Activated CD4-positive, CD25-positive, alpha-beta regulatory T cell treated with anti-CD3 and anti-CD28 coated beads, Interleukin-2, amount 50 U/mL, for 16 hours (primary cell): Measurements from ENCODE around the gene NAPEPLD.
"Not testable (repeated sequence)": the region's sequence is repeated elsewhere in the genome, so short reads cannot be mapped to it uniquely, and the experiment has no call there.

Source experiments
- DNase-seq: peaks from one replicate; pipeline ENCODE4 v3.0.0-alpha.2; 2020; ENCODE audit warnings: low read depth, low spot score

The NAPEPLD gene

DNA sequence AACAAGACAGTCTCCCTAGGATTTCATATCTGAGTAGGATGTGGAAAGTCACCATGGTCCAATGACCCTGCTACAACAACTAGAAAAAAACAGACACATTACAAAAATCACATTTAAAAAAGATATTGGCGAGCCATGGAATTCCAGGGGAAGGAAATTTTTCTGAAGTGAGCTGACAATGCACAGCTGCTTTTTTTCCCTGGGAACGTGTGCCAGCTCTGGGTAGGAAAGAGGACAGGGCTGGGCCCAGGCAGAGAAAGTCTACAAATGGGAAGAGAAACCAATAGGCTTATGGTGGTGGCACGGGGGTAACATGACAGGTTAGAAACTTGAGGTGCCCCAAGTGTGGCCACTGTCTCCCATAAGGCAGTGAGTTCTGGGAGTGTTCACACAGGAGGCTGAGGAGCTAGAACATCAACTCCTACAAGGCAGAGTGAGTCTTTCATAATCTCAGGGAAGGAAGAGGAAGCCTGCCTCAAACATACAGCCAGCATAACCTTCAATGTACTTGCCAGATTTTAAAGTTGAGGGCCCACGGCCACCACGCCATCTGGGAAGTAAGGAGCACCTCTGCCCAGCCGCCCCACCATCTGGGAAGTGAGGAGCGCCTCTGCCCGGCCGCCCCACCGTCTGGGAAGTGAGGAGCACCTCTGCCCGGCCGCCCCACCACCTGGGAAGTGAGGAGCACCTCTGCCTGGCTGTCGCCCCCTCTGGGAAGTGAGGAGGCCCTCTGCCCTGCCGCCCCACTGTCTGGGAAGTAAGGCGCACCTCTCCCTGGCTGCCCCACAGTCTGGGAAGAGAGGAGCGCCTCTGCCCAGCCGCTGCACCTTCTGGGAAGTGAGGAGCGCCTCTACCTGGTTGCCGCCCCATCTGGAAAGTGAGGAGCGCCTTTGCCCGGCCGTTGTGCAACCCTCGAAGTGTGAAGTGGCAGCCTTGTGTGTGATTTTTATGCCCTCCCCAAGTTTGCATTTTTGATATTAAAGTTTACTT lies 80.2 kb downstream of the NAPEPLD start:
- no peak for DNase-seq

DNA sequence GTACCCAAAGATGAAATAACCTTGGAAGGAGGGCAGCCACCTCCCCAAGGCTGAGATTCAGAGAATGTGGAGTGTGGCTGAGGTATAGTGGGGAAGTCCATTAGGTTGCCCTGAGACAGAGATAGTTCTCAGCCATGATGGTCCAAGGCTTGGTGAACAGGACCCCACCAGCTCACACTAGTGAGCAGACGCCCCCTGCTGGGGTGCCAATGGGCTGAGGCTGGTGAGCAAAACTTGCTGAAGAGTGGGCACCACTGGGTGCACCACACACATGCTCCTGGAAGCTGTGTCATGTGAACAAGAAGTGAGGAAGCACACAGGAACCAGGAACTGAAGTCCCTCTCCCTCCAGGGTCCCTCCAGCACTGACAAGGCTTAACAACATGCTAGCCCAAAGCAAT lies 83.2 kb downstream of the NAPEPLD start:
- peak; percentile 11 for DNase-seq

DNA sequence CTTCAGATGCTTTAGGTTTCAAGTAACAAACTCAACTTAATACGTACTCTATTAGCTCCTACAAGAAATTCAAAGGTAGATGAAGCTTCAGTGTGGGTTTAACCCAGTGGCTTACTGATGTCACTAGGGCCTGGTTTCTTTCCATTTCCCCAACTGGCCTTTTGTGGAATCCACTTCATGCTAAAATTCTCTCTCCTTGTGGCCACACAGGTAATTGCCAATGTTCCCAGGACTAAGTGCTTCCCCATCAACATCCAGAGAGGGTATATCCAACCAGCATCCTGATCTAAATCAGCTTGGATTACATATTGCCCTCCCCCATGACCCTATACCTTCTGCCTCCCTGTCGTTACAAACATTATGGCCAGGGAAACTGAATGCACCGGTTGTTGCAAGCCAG lies 85.0 kb downstream of the NAPEPLD start:
- no peak for DNase-seq

GRCh38 chr7:103059471-103059870 lies 89.4 kb downstream of the NAPEPLD start:
- no peak for DNase-seq

DNA sequence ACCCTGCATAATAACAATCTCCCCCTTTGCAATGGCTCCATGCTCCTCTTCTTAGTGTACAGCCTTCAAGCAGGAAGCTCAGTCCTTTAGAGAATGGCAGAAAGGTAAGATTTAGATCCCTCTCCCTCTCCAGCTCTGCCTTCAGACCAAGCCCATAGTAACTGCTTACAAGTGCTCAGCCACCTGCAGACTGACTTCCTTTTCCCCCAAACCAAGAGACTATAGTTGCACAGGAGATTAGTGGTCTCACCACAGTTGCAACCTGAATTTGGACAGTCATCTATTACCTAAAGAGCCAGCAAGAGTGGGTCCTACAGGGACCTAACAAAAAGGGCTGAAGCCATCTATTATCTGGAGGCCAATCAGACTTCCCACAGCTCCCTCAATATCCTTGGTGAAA lies 90.8 kb downstream of the NAPEPLD start:
- DNase-seq, result no peak

GRCh38 chr7:103056006-103056405 lies 92.9 kb downstream of the NAPEPLD start:
- not testable (repeated sequence) for DNase-seq

DNA sequence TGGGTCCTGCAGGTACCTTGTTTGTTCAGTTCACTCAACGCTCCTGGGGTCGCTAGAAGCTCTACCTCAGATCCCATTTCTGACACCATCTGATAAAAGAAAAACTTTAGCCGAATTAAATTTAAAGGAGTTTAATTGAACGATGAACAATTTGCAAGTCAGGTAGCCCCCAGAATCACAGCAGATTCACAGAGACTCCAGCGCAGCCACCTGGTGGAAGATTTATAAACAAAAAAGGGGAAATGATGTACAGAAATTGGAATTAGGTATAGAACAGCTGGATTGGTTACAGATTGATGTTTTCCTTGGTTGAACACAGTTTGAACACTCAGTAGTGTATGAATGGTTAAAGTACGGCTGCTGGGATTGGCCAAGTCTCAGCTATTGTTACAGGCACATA lies 97.4 kb downstream of the NAPEPLD start:
- DNase-seq, result no peak
